HepG2 (cell line): ENCODE data around the gene NME2. TPM values are rescaled to one million over a fixed set of nuclear protein-coding genes. Genes with fewer than 3 reads are reported as not detected.

Experiments
- CREB1 ChIP-seq, 2 experiments: fragments of 450-650 bp in 1 of 2; IDR thresholded peaks; 2 replicates each; pipeline ENCODE4 v1.6.1; 2016 to 2017; ENCODE audit warnings: control low read depth in 1 of 2, mild to moderate bottlenecking in 1 of 2, missing compliant biosample characterization in 1 of 2, missing genetic modification characterization in 1 of 2
- ELF4 ChIP-seq: sonication (generic); formaldehyde crosslinking; IDR thresholded peaks from 2 replicates; pipeline ENCODE4 v1.5.0; 2020; ENCODE audit warnings: missing genetic modification reagents, mild to moderate bottlenecking, moderate library complexity, borderline replicate concordance
- FOXA3 ChIP-seq: IDR thresholded peaks from 2 replicates; pipeline ENCODE4 v1.6.1; 2016; ENCODE audit warnings: missing genetic modification reagents, missing compliant biosample characterization
- FOXO1 ChIP-seq: sonication (generic); formaldehyde crosslinking; IDR thresholded peaks from 2 replicates; pipeline ENCODE4 v1.4.0; 2020; ENCODE audit warnings: missing genetic modification reagents
- HOXA9 ChIP-seq: sonication (generic); formaldehyde crosslinking; IDR thresholded peaks from 2 replicates; pipeline ENCODE4 v1.8.1; 2022; ENCODE audit warnings: missing genetic modification reagents, mild to moderate bottlenecking, moderate library complexity, borderline replicate concordance
- JUN ChIP-seq: sonication (generic); formaldehyde crosslinking; IDR thresholded peaks from 2 replicates; pipeline ENCODE4 v1.4.0; 2020; ENCODE audit warnings: mild to moderate bottlenecking, missing genetic modification reagents
- KAT7 ChIP-seq: IDR thresholded peaks from 2 replicates; pipeline ENCODE4 v1.6.1; 2018; ENCODE audit warnings: borderline replicate concordance, missing compliant biosample characterization
- KDM3A ChIP-seq: IDR thresholded peaks from 2 replicates; pipeline ENCODE4 v1.6.1; 2018; ENCODE audit warnings: low read depth, missing compliant biosample characterization
- KLF11 ChIP-seq: IDR thresholded peaks from 2 replicates; pipeline ENCODE4 v1.6.1; 2016; ENCODE audit warnings: missing compliant biosample characterization
- MAZ ChIP-seq, 2 experiments: sonication (generic) in 1 of 2; formaldehyde crosslinking in 1 of 2; IDR thresholded peaks; 2 replicates each; pipeline versions ENCODE4 v1.5.0 to v1.6.1; 2012 to 2020; ENCODE audit warnings: low read depth in 2 of 2, mild to moderate bottlenecking in 2 of 2, borderline replicate concordance in 1 of 2, improper control_type of control experiment in 1 of 2, low read length in 1 of 2, missing genetic modification reagents in 1 of 2, moderate library complexity in 1 of 2
- MED1 ChIP-seq: sonication (generic); formaldehyde crosslinking; IDR thresholded peaks from 2 replicates; pipeline ENCODE4 v1.4.0; 2020; ENCODE audit warnings: missing genetic modification reagents
- MEIS1 ChIP-seq: sonication (generic); formaldehyde crosslinking; IDR thresholded peaks from 2 replicates; pipeline ENCODE4 v1.9.0; 2021; ENCODE audit warnings: mild to moderate bottlenecking, missing genetic modification reagents, moderate library complexity, borderline replicate concordance
- NFKB2 ChIP-seq: sonication (generic); formaldehyde crosslinking; IDR thresholded peaks from 2 replicates; pipeline ENCODE4 v1.4.0; 2020; ENCODE audit warnings: missing genetic modification reagents, borderline replicate concordance
- NFYB ChIP-seq: sonication (generic); formaldehyde crosslinking; IDR thresholded peaks from 2 replicates; pipeline ENCODE4 v1.4.0; 2020; ENCODE audit warnings: missing genetic modification reagents
- PBX3 ChIP-seq: sonication (generic); formaldehyde crosslinking; IDR thresholded peaks from 2 replicates; pipeline ENCODE4 v1.8.1; 2023; ENCODE audit warnings: missing genetic modification reagents, inconsistent platforms, borderline replicate concordance
- PRPF4 ChIP-seq: fragments of 200-400 bp; formaldehyde crosslinking; IDR thresholded peaks from 2 replicates; pipeline ENCODE4 v1.6.1; 2016; ENCODE audit warnings: low read length, low read depth; ENCODE audit not compliant: poor library complexity, severe bottlenecking
- SCMH1 ChIP-seq: sonication (generic); formaldehyde crosslinking; IDR thresholded peaks from 2 replicates; pipeline ENCODE4 v1.9.0; 2021; ENCODE audit warnings: missing genetic modification reagents, mild to moderate bottlenecking, borderline replicate concordance
- SOX6 ChIP-seq, 2 experiments: fragments of 450-650 bp in 1 of 2; sonication (generic) in 1 of 2; formaldehyde crosslinking in 1 of 2; IDR thresholded peaks; 2 replicates each; pipeline versions ENCODE4 v1.4.0 to v1.6.1; 2017 to 2020; ENCODE audit warnings: antibody characterized with exemption in 1 of 2, mild to moderate bottlenecking in 1 of 2, missing genetic modification reagents in 1 of 2
- SP1 ChIP-seq, 2 experiments: fragments of 450-650 bp in 1 of 2; sonication (generic) in 1 of 2; formaldehyde crosslinking in 1 of 2; IDR thresholded peaks; 2 replicates each; pipeline versions ENCODE4 v1.4.0 to v1.6.1; 2016 to 2020; ENCODE audit warnings: missing genetic modification reagents in 1 of 2
- TBX3 ChIP-seq: fragments of 450-650 bp; IDR thresholded peaks from 2 replicates; pipeline ENCODE4 v1.6.1; 2017; ENCODE audit warnings: antibody characterized with exemption, mild to moderate bottlenecking, inconsistent platforms, borderline replicate concordance
- TCF7 ChIP-seq: sonication (generic); IDR thresholded peaks from 2 replicates; pipeline ENCODE4 v1.6.1; 2016; ENCODE audit warnings: antibody characterized with exemption, low read depth
- THAP11 ChIP-seq: IDR thresholded peaks from 2 replicates; pipeline ENCODE4 v1.6.1; 2016; ENCODE audit warnings: missing biosample characterization, missing genetic modification reagents
- ZFP90 ChIP-seq: sonication (generic); formaldehyde crosslinking; IDR thresholded peaks from 2 replicates; pipeline ENCODE4 v1.8.0; 2022; ENCODE audit warnings: missing genetic modification reagents, mild to moderate bottlenecking, inconsistent platforms, borderline replicate concordance
- ZNF350 ChIP-seq: sonication (generic); formaldehyde crosslinking; IDR thresholded peaks from 2 replicates; pipeline ENCODE4 v1.4.0; 2020; ENCODE audit warnings: mild to moderate bottlenecking, low read depth, missing genetic modification reagents, borderline replicate concordance
- ZNF597 ChIP-seq: sonication (generic); formaldehyde crosslinking; IDR thresholded peaks from 2 replicates; pipeline ENCODE4 v1.5.0; 2020; ENCODE audit warnings: missing genetic modification reagents
- ZNF7 ChIP-seq: IDR thresholded peaks from 2 replicates; pipeline ENCODE4 v1.6.1; 2016; ENCODE audit warnings: missing biosample characterization, missing genetic modification reagents
- ZNF709 ChIP-seq: sonication (generic); formaldehyde crosslinking; IDR thresholded peaks from 2 replicates; pipeline ENCODE4 v1.5.0; 2020; ENCODE audit warnings: mild to moderate bottlenecking, missing genetic modification reagents
- polyA plus RNA-seq, 8 experiments: library from polyadenylated mRNA; depleted of rRNA in 3 of 8; stranded (reverse) in 7 of 8; unstranded in 1 of 8; fragments of >200 nt; fragmentation: Illumina TruSeq in 4 of 8; extraction: Trizol in 4 of 8; gene quantifications; 2 replicates each; pipeline versions ENCODE4 v1.2.1 to v1.2.3, GENCODE V29; 2011 to 2016; ENCODE audit warnings: low read depth in 4 of 8, missing spikeins in 1 of 8, mixed read lengths in 1 of 8; ENCODE audit not compliant: insufficient read depth in 1 of 8
- total RNA-seq, 5 experiments: library from RNA; depleted of rRNA; stranded (reverse); fragments of >200 nt; fragmentation: Illumina TruSeq; extraction: Trizol; gene quantifications; 2 replicates each; pipeline ENCODE4 v1.2.3, GENCODE V29; 2016; ENCODE audit warnings: low read depth in 1 of 5

Gene NME2
- total and polyA plus RNA-seq, 2 of the 13 experiments (the other 11 are each of a cell fraction or from before 2014, with no cell fraction given): 790 to 1,213 TPM

- TF ChIP-seq ZFP90 (CRISPR knock-in tag): peak; percentile 23; the same call in 1 of the 2 replicates
- no peak for TF ChIP-seq ZNF350 (CRISPR knock-in tag)
- TF ChIP-seq SCMH1 (CRISPR knock-in tag): no peak
- TF ChIP-seq TBX3: peak; percentile 80; the same call in 1 of the 2 replicates
- TF ChIP-seq CREB1 (IDR thresholded peaks at IDR 0.05): peak; percentile 62
- TF ChIP-seq CREB1 (CRISPR knock-in tag; IDR thresholded peaks at IDR 0.05): peak; percentile 54
- TF ChIP-seq JUN (CRISPR knock-in tag): 0 out of 2 replicates have a peak, but pooled peaks have one; percentile 41
- no peak for TF ChIP-seq SOX6 (IDR thresholded peaks at IDR 0.05)
- peak; percentile 53; the same call in 1 of the 2 replicates for TF ChIP-seq SOX6 (CRISPR knock-in tag; IDR thresholded peaks at IDR 0.05)
- TF ChIP-seq THAP11: peak; percentile 55; the same call in 1 of the 2 replicates
- no peak for TF ChIP-seq SP1 (IDR thresholded peaks at IDR 0.05)
- peak; percentile 52; the same call in 1 of the 2 replicates for TF ChIP-seq SP1 (CRISPR knock-in tag; IDR thresholded peaks at IDR 0.05)
- TF ChIP-seq FOXO1 (CRISPR knock-in tag): peak; percentile 38; the same call in 1 of the 2 replicates
- no peak; the same call in 1 of the 2 replicates for TF ChIP-seq KAT7 (CRISPR knock-in tag)
- peak; percentile 72 for TF ChIP-seq MED1 (CRISPR knock-in tag)
- TF ChIP-seq ZNF7: no peak
- no peak for TF ChIP-seq PBX3 (CRISPR knock-in tag)
- TF ChIP-seq ELF4 (CRISPR knock-in tag): peak; percentile 84; the same call in 1 of the 2 replicates
- no peak; the same call in 1 of the 2 replicates for TF ChIP-seq MAZ (IDR thresholded peaks at IDR 0.05; ENCODE audit: borderline replicate concordance, low read depth, low read length)
- 0 out of 2 replicates have a peak, but pooled peaks have one; percentile 33 for TF ChIP-seq MAZ (CRISPR knock-in tag; IDR thresholded peaks at IDR 0.05; ENCODE audit: low read depth)
- no peak for TF ChIP-seq MEIS1
- TF ChIP-seq NFKB2 (CRISPR knock-in tag): peak; percentile 41; the same call in 1 of the 2 replicates
- TF ChIP-seq NFYB (CRISPR knock-in tag): no peak; the same call in 1 of the 2 replicates
- TF ChIP-seq KLF11 (CRISPR knock-in tag): 0 out of 2 replicates have a peak, but pooled peaks have one; percentile 25
- no peak for TF ChIP-seq ZNF597 (CRISPR knock-in tag)
- TF ChIP-seq FOXA3 (CRISPR knock-in tag): peak; percentile 28; the same call in 1 of the 2 replicates
- TF ChIP-seq HOXA9 (CRISPR knock-in tag): no peak
- TF ChIP-seq ZNF709 (CRISPR knock-in tag): 0 out of 2 replicates have a peak, but pooled peaks have one; percentile 51
- no peak for TF ChIP-seq PRPF4
- TF ChIP-seq KDM3A (CRISPR knock-in tag): no peak; the same call in 1 of the 2 replicates
- TF ChIP-seq TCF7: no peak
These were observed 44.4 kb upstream of the NME2 start (continued) for GRCh38 chr17:51121620-51122472.
